Measurements from ENCODE around the gene PRTN3.
"Not testable (repeated sequence)": the region's sequence is repeated elsewhere in the genome, so short reads cannot be mapped to it uniquely, and the experiment has no call there.

The PRTN3 gene

DNA sequence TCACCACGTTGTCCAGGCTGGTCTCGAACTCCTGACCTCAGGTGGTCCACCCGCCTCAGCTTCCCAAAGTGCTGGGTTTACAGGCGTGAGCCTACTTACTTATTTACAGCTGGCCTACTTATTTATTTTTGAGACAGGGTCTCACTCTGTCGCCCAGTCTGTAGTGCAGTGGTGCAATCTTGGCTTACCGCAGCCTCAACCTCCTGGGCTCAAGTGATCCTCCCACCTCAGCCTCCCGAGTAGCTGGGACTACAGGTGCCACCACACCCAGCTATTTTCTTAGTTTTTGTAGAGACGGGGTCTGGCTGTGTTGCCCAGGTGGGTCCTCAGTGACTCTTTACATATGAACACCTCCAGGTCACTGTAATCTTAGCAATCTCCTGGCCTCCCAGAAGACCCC is 8.4 kb downstream of the PRTN3 start:
- FAIRE-seq: not testable (repeated sequence)

DNA sequence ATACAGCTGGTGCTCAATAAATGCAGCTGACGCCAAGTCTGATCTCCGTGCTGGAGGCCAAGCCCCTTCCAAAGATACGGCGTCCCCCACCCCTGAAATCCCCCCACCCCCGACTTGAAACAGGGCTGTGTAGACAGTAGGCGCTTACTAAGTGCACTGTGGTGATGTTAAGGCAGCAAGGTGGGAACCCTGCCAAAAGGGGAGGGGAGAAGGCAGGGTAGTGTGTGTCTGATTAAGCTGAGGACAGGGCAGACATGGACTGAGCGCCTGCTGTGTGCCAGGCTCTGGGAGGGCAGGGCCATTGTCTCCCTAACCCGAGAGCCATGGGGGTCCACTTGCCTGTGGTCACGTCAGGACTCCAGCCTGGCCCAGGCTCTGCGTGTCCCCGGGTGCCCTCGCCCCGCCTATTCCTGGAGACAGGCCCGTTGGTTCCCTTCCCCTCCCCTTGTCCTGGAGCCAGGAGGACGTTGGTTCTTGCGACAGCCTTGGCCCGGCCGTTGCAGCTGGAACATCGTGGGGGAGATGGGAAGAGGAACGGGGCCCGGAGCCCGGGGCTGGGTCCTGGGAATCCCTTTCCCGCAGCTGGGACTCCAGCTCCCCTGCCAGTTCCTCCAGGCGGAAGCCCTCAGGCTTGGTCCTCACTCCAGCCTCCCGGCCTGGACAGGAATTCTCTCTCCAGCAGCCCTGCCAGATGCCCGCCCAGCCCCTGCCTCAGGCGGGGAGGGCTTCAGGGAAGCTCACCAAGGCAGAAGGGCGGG is 9.6 kb downstream of the PRTN3 start:
- no peak for FAIRE-seq

- FAIRE-seq: no peak
Measured at GRCh38 chr19:850979-851335, 10.2 kb downstream of the PRTN3 start.

DNA sequence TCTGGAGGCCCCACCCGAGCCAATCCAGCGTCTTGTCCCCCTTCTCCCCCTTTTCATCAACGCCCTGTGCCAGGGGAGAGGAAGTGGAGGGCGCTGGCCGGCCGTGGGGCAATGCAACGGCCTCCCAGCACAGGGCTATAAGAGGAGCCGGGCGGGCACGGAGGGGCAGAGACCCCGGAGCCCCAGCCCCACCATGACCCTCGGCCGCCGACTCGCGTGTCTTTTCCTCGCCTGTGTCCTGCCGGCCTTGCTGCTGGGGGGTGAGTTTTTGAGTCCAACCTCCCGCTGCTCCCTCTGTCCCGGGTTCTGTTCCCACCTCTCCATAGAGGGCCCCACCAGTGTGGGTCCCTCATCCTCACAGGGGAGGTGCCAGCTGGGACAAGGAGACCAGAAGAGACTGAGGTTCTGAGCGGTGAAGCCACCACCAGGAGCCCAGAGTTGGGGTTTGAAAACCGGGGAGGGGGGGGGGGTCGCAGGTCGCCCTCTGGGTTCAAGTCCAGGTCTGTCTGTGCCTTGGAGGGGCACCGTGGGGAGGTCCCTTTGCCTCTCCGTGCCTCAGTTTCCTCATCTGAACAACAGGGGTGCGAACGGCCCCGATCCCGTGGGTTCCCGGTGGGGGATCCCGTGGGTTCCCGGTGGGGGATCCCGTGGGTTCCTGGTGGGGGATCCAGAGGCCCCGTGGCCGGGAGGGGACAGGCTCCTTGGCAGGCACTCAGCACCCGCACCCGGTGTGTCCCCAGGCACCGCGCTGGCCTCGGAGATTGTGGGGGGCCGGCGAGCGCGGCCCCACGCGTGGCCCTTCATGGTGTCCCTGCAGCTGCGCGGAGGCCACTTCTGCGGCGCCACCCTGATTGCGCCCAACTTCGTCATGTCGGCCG is 11.6 kb downstream of the PRTN3 start, which contains the start of gene ELANE:
TSS of gene ELANE (plus strand) at position 168 of the 878 bp plus-strand sequence. CDS start at position 194, 26 bp downstream.
- FAIRE-seq: no peak

GRCh38 chr19:853014-853585 is 12.3 kb downstream of the PRTN3 start:
- no peak for FAIRE-seq

- not testable (repeated sequence) for FAIRE-seq
Measured at GRCh38 chr19:853614-854220, 12.9 kb downstream of the PRTN3 start.

DNA sequence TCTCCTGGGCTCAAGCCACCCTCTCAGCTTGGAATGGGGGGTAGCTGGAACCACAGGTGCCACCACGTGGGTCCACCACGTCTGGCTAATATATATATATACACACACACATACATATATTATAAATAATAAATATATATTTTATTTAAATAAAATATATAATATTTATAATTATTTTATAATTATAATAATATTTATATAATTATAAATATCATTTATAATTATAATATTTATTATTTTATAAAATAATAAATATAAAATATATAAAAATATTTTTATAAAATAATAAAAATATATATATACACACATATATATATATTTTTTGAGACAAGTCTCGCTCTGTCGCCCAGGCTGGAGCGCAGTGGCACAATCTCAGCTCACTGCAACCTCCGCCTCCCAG is 13.8 kb downstream of the PRTN3 start:
- peak; percentile 98 for FAIRE-seq

DNA sequence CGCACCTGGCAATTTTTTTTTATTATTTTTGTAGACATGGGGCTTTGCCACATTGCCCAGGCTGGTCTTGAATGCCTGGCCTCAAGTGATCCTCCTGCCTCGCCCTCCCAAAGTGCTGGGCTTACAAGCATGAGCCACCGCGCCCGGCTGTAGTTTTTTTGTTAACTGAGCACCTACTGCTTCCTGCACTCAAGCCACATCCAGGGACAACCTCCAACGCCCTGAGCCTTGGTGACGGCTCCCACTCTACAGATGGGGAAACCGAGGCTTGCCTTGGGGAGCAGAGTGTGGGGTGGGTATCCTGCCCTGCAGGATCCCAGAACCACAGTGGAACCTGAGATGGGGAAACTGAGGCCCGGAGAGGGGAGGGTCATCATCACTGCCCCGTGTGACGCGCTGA is 14.3 kb downstream of the PRTN3 start:
- FAIRE-seq: no peak

GRCh38 chr19:855566-856120 is 14.8 kb downstream of the PRTN3 start:
- no peak for FAIRE-seq

- FAIRE-seq: no peak
Measured at GRCh38 chr19:858284-858683, 17.5 kb downstream of the PRTN3 start.

GRCh38 chr19:858868-859843 is 18.4 kb downstream of the PRTN3 start, which contains the start of gene CFD:
Gene CFD (plus strand): TSS chr19:859664. CDS start chr19:859690, 26 bp downstream.
- no peak for FAIRE-seq

- FAIRE-seq: no peak
Measured at GRCh38 chr19:861141-861755, 20.4 kb downstream of the PRTN3 start.

DNA sequence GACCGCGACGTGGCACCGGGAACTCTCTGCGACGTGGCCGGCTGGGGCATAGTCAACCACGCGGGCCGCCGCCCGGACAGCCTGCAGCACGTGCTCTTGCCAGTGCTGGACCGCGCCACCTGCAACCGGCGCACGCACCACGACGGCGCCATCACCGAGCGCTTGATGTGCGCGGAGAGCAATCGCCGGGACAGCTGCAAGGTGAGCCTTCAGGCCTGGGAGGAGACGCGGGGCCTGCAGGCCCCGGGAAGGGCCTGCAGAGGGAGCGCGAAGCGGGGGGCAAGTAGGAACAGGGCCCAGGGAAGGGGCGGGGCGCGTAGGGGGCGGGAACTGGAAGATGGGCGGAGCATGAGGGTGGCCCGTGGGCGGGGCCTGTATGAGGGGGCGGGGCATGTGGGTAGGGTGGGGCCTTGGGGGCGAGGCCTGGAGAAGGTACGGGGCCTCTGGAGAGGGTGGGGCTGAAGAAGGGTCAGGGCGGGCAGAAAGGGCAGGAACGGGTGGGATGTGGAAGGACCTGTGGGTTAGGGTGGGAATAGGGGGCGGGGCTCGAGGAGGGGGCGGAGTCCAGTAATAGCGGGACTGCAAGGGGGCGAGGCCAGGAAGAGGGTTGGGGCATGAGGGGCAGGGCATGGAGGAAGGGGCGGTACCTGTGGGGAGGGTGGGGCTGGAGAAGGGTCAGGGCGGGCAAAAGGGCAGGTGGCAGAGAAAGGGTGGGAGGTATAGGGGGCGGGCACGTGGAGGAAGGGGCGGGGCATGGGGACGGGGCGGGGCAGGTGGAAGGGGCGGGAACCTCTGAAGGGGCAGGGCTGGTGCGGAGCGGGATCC is 21.2 kb downstream of the PRTN3 start:
- FAIRE-seq: no peak

GRCh38 chr19:862581-863314 is 21.9 kb downstream of the PRTN3 start:
- no peak for FAIRE-seq

DNA sequence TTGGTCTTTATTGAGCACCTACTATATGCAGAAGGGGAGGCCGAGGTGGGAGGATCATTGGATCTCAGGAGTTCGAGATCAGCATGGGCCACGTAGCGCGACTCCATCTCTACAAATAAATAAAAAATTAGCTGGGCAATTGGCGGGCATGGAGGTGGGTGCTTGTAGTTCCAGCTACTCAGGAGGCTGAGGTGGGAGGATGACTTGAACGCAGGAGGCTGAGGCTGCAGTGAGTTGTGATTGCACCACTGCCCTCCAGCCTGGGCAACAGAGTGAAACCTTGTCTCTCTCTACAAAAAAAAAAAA is 22.5 kb downstream of the PRTN3 start:
- no peak for FAIRE-seq

- FAIRE-seq: no peak
Measured at GRCh38 chr19:866769-867300, 26.0 kb downstream of the PRTN3 start.

DNA sequence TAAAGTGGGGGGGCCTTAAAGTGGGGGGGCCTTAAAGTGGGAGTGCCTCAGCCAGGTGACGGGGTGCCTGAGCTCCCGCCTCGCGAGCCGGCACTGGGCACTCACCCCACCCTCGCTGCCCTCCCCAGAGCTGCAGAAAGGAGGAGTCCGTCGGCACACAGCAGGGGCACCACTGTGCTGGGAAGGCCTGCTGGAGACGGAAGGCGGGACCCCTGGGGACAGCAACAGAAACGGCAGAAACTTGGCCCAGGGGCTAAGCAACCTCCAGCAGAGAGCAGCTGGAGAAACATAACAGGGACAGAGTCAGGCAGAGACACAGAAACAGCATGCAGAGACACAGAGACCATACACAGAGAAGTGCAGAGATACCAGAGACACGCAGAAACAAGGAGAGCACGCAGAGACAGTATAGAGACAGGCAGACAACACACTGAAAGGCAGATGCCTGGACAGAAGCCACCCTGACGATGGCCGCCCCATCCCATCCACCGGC is 26.5 kb downstream of the PRTN3 start:
- no peak for FAIRE-seq

DNA sequence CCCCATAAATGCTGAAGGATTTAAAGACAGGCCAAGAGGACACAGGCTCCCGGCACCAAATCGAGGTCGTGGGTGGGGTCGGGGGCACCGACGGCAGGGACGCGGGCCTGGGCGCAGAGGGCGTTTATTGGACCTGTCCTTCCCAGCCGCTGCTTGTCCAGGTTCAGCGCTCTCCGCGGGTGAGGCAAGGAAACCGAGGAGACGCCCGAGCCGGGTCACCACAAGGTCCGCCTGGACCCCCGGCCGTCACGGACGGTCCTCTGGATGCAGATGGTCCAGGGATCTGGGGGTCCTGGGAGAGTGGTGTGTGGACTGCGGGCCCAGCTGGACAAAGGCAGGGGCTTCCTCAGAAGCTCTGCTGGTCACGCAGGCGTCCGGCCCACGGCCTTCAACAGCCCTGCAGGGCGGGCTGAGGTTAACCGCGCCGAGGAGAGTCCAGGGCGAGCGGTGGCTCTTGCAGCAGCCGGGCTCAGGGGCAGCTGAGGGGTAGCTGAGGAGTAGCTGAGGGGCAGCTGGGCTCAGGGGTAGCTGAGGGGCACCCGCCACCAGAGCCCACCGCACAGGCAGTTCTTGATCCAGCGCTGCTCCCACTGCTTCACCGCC is 27.2 kb downstream of the PRTN3 start:
- no peak for FAIRE-seq
